CD4-positive, alpha-beta T cell (primary cell): ENCODE data around the gene CNRIP1. TPM values are rescaled to one million over a fixed set of nuclear protein-coding genes. Genes with fewer than 3 reads are reported as not detected.
A peak's percentile ranks its signal among the peaks of the same experiment; 100 is the strongest.

Experiments
- ATAC-seq: fragments of 200-7000 bp; cut with Tn5 transposase; one replicate; pipeline ENCODE4 v1.10.0; 2022; ENCODE audit warnings: mild to moderate bottlenecking; ENCODE audit not compliant: poor library complexity
- CTCF ChIA-PET: fragments of 350-600 bp; sonication (Branson Sonifier 250); formaldehyde crosslinking; loops from one replicate; lab custom pipeline; 2021; ENCODE audit warnings: antibody characterized with exemption, inconsistent platforms; lab: Charles Lee
- POLR2A ChIA-PET: fragments of 350-600 bp; sonication (Branson Sonifier 250); formaldehyde crosslinking; loops from one replicate; lab custom pipeline; 2021; ENCODE audit warnings: antibody characterized with exemption, inconsistent platforms; lab: Charles Lee
- DNase-seq, 14 experiments: peaks; one replicate each; pipeline ENCODE4 v3.0.0-alpha.2; 2013 to 2020; ENCODE audit warnings: mixed read lengths in 2 of 14
- H3K27ac ChIP-seq, 2 donors: one replicate each; pipeline versions ENCODE4 v1.5.1 to v1.7.0; 2013; ENCODE audit warnings: low read length in 2 of 2, low read depth in 1 of 2, mild to moderate bottlenecking in 1 of 2
- H3K27me3 ChIP-seq, 2 experiments: 1 replicate in 1 of 2; 2 replicates in 1 of 2; pipeline versions ENCODE4 v1.6.1 to v1.7.0; 2013; ENCODE audit warnings: low read length in 2 of 2, control low read depth in 1 of 2, mild to moderate bottlenecking in 1 of 2, moderate library complexity in 1 of 2; ENCODE audit not compliant: insufficient read depth in 2 of 2, control insufficient read depth in 1 of 2
- H3K36me3 ChIP-seq: one replicate; pipeline ENCODE4 v1.6.1; 2013; ENCODE audit warnings: low read length, control low read depth; ENCODE audit not compliant: insufficient read depth
- H3K4me1 ChIP-seq: one replicate; pipeline ENCODE4 v1.6.1; 2013; ENCODE audit warnings: low read length, control low read depth; ENCODE audit not compliant: insufficient read depth
- H3K4me3 ChIP-seq: one replicate; pipeline ENCODE4 v1.5.1; 2013; ENCODE audit warnings: mild to moderate bottlenecking, low read length, moderate library complexity
- H3K9me3 ChIP-seq, 2 experiments: 1 replicate in 1 of 2; 2 replicates in 1 of 2; pipeline versions ENCODE4 v1.6.1 to v1.7.0; 2013; ENCODE audit warnings: low read length in 2 of 2, mild to moderate bottlenecking in 2 of 2, control low read depth in 1 of 2, moderate library complexity in 1 of 2; ENCODE audit not compliant: control insufficient read depth in 1 of 2, insufficient read depth in 1 of 2
- H3K27ac Mint-ChIP-seq: one replicate; pipeline ENCODE4 v1.8.0; 2020; ENCODE audit warnings: mixed read lengths
- H3K27me3 Mint-ChIP-seq: one replicate; pipeline ENCODE4 v1.8.0; 2021; ENCODE audit warnings: mixed read lengths
- H3K36me3 Mint-ChIP-seq: one replicate; pipeline ENCODE4 v1.8.0; 2021; ENCODE audit warnings: low read depth, mixed read lengths
- H3K4me1 Mint-ChIP-seq: one replicate; pipeline ENCODE4 v1.8.0; 2021; ENCODE audit warnings: low read depth, mixed read lengths
- H3K4me3 Mint-ChIP-seq: one replicate; pipeline ENCODE4 v1.8.0; 2020; ENCODE audit warnings: mild to moderate bottlenecking, mixed read lengths
- H3K9me3 Mint-ChIP-seq: one replicate; pipeline ENCODE4 v1.8.0; 2020; ENCODE audit warnings: mixed read lengths
- CTCF ChIP-seq: fragments of 200-600 bp; IDR thresholded peaks from one replicate; pipeline ENCODE4 v1.8.0; 2022; ENCODE audit warnings: antibody characterized with exemption, mild to moderate bottlenecking
- intact Hi-C, 2 experiments: fragments of 100-400 bp; cut with DNase I in 1 of 2; cut with micrococcal nuclease in 1 of 2; formaldehyde crosslinking; loops; one replicate each; pipeline versions ENCODE4 v1.15.1 to v1.9.0; 2023 to 2025; cut with DNase I, micrococcal nuclease
- total RNA-seq, 174 experiments: library from RNA in 2 of 174; stranded (reverse) in 2 of 174; gene quantifications; one replicate each; pipeline ENCODE4 v1.2.3 and lab custom pipeline; 2021 to 2026

CNRIP1 gene
- total RNA-seq, 2 experiments from 2014 or later, result not detected

GRCh38 chr2:68290901-68291300, 28.8 kb downstream of the CNRIP1 start:
- DNase-seq, result no peak
- no peak overlapping the region for H3K27ac ChIP-seq
- peaks cover 0 to 4% of the 10 kb centered on the region in 2 experiments for H3K27me3 ChIP-seq
- Mint-ChIP-seq H3K4me3 (no peak overlapping the region), H3K4me1 (no peaks in the 10 kb centered on the region), H3K27me3 (peaks cover 23% of the 10 kb centered on the region), H3K36me3 (no peaks in the 10 kb centered on the region), H3K9me3 (no peaks in the 10 kb centered on the region), H3K27ac (no peak overlapping the region)
- no peaks in the 10 kb centered on the region for H3K9me3 ChIP-seq
- ChIA-PET CTCF (interaction anchor here (1.6 kb wide), 1 partner anchor 151 kb away, joined by 6 read pairs; no protein-coding TSS in a partner anchor), POLR2A (no interaction called here)
- TF ChIP-seq CTCF, result no peak
- intact Hi-C loops, result no loop called here
- no peak for ATAC-seq
- H3K36me3 ChIP-seq, result no peaks in the 10 kb centered on the region
- no peaks in the 10 kb centered on the region for H3K4me1 ChIP-seq
- H3K4me3 ChIP-seq, result no peak overlapping the region

- Mint-ChIP-seq H3K27me3 (peaks cover 33% of the 10 kb centered on the region), H3K27ac (no peak overlapping the region), H3K36me3 (no peaks in the 10 kb centered on the region), H3K4me1 (no peaks in the 10 kb centered on the region), H3K4me3 (no peak overlapping the region), H3K9me3 (no peaks in the 10 kb centered on the region)
- H3K4me1 ChIP-seq, result no peaks in the 10 kb centered on the region
- POLR2A ChIA-PET, result no interaction called here
- peak in 3 of 14 experiments; percentile 8 to 32 (median 25) for DNase-seq
- TF ChIP-seq CTCF, result no peak
- ATAC-seq, result no peak
- H3K27ac ChIP-seq, result no peak overlapping the region
- peaks cover 0 to 4% of the 10 kb centered on the region in 2 experiments for H3K27me3 ChIP-seq
- CTCF ChIA-PET, result interaction anchor here (0.9 kb wide), 1 partner anchor 166 kb away, joined by 3 read pairs; no protein-coding TSS in a partner anchor
- H3K4me3 ChIP-seq, result no peak overlapping the region
- H3K36me3 ChIP-seq, result no peaks in the 10 kb centered on the region
- no peaks in the 10 kb centered on the region for H3K9me3 ChIP-seq
- intact Hi-C loops, result no loop called here
Observed at GRCh38 chr2:68287580-68288441, 31.9 kb downstream of the CNRIP1 start.

- Mint-ChIP-seq H3K36me3 (no peaks in the 10 kb centered on the region), H3K9me3 (no peaks in the 10 kb centered on the region), H3K27me3 (peaks cover 44% of the 10 kb centered on the region), H3K4me1 (no peaks in the 10 kb centered on the region), H3K27ac (no peak overlapping the region), H3K4me3 (no peak overlapping the region)
- Histone ChIP-seq H3K36me3 (no peaks in the 10 kb centered on the region), H3K4me1 (no peaks in the 10 kb centered on the region), H3K9me3 (no peaks in the 10 kb centered on the region), H3K27ac (no peak overlapping the region), H3K27me3 (peaks cover 0 to 4% of the 10 kb centered on the region in 2 experiments), H3K4me3 (no peak overlapping the region)
- DNase-seq (no peak), ATAC-seq (no peak)
- POLR2A ChIA-PET, result no interaction called here
- no peak for TF ChIP-seq CTCF
- CTCF ChIA-PET, result interaction anchor here (1.2 kb wide), 1 partner anchor 163 kb away, joined by 6 read pairs; no protein-coding TSS in a partner anchor
- intact Hi-C loops, result loop anchor here (5.0 kb wide), 2 partner anchors 88 to 157 kb away; no protein-coding TSS in a partner anchor
Observed at GRCh38 chr2:68284896-68285295, 34.9 kb downstream of the CNRIP1 start.
